ENCODE results near the gene TBL3. TPM values are rescaled to one million over a fixed set of nuclear protein-coding genes. Genes with fewer than 3 reads are reported as not detected.

The TBL3 gene
- total and polyA plus RNA-seq, 2 of the 8 experiments (the other 6 are each of a cell fraction or from before 2014, with no cell fraction given), result 65.8 to 137 TPM

DNA sequence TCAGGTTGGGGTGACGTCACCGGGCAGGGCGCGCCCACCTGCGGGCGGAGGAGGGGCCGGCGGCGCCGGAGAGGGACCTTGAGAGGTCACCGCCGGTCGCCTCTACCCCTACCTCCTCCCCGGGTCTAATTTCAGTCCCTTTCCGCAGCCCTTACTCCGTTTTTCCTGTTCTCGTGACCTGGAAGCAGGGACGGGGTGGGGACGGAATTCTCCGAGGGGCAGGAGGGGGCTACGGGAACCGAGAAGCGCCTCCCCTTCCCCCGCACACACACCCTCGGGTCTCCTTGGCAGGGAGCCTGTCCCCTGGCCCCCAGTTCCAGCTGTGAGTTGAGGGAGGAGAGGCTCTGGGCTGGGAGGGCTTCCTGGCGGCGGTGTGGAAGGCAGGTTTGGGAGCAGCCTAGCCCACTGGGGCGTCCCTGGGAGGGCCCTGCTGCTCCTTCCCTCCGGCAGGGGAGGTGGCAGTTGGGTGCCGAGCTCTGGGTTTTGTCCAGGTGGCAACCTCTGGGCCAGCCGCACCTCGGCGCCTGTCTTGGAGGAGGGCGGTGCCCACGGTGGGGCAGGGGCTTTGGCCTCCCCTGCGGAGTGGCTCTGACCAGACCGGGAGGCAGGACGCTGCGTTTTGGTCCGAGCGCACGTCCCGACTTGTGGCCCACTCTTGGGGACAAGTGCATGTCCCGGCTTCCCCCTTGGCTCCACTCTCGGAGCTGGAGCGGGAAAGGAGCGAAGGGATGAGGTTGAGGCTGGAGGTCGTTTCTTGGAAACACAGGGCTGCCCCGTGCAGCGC is 18.7 kb downstream of the TBL3 start (continued):
- TF ChIP-seq, protein P1, sequence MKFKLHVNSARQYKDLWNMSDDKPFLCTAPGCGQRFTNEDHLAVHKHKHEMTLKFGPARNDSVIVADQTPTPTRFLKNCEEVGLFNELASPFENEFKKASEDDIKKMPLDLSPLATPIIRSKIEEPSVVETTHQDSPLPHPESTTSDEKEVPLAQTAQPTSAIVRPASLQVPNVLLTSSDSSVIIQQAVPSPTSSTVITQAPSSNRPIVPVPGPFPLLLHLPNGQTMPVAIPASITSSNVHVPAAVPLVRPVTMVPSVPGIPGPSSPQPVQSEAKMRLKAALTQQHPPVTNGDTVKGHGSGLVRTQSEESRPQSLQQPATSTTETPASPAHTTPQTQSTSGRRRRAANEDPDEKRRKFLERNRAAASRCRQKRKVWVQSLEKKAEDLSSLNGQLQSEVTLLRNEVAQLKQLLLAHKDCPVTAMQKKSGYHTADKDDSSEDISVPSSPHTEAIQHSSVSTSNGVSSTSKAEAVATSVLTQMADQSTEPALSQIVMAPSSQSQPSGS (IDR thresholded peaks at IDR 0.05; ENCODE audit: low read length), result 0 out of 2 replicates have a peak, but pooled peaks have one; percentile 51
- no peak for TF ChIP-seq SAP30 (IDR thresholded peaks at IDR 0.05; ENCODE audit: insufficient read depth, insufficient replicate concordance, low read length)
- 0 out of 2 replicates have a peak, but pooled peaks have one; percentile 39 for TF ChIP-seq SUZ12 (IDR thresholded peaks at IDR 0.05; ENCODE audit: low read length)

All from H1 (cell line).